Stimulated activated CD4-positive, alpha-beta T cell treated with anti-CD3 and anti-CD28 coated beads, Interleukin-12 subunit alpha, Interleukin-12 subunit beta, amount 100 ng/mL, for 4 hours (primary cell): ENCODE data around the gene RBM10.
A peak's percentile ranks its signal among the peaks of the same experiment; 100 is the strongest.

Source experiments
- DNase-seq: peaks from one replicate; pipeline ENCODE4 v3.0.0-alpha.2; 2020

Gene RBM10

GRCh38 chrX:47176101-47176740, 31.2 kb downstream of the RBM10 start:
- DNase-seq: no peak

DNA sequence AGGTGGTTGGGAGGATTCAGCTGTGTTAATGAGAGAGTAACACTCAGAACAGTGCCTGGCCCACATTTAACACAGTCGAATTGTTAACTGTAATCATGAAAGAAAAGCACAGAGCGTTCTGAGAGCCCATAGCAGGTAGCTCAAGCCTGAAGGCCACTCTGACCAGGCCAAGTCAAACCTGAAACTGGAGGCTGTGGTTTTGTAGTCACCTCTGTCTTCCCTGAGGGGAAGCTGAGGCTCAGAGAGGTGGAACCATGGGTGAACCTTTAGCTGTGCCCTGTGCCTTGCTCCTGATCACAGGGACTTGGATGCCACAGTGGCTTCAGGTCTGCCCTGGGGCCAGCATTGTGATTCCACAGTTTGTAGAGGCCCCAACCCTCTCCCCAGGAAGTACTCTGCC, 32.1 kb downstream of the RBM10 start:
- DNase-seq: no peak

GRCh38 chrX:47178337-47178736, 33.3 kb downstream of the RBM10 start:
- no peak for DNase-seq

DNA sequence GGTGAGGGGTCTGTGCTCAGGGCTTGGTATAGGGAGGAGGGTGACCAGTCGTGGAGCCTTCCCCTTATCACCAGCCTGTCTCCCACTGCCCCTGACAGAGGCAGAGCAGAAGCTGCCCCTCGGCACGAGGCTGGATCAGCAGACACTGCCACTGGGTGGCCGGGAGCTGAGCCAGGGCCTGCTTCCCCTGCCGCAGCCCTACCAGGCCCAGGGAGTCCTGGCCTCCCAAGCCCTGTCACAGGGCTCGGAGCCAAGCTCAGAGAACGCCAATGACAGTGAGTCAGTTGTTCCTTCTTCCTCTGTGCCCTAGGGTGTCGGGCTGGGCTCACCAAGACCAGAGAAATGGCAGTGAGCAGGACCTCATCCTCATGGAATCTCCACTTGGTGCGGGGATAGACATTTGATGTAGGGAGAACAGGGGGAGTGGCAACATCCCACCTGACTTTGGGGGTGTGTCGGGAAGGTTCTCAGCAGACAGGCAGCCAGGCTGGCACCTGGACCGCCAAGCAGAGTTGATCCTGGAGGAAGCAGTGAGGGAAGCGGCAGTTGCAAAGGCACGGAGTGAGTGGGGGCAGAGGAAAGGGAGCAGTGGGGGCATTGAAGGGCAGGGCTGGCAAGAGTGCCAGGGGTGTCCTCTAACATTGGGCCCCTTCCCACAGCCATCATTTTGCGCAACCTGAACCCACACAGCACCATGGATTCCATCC, 34.4 kb downstream of the RBM10 start:
- no peak for DNase-seq

DNA sequence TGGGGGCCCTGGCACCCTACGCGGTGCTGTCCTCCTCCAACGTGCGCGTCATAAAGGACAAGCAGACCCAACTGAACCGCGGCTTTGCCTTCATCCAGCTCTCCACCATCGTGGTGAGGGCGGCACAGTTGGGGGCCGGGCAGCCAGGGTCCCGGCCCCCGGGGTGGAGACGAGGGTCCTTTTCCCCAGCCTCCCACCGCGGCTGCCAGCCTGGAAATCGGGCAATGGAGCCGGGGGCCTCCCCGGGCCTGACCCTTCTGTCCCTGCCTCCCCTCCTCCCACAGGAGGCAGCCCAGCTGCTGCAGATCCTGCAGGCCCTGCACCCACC, 34.9 kb downstream of the RBM10 start:
- DNase-seq: no peak

GRCh38 chrX:47180346-47180745, 35.3 kb downstream of the RBM10 start:
- DNase-seq: no peak

- DNase-seq: no peak
Observed at GRCh38 chrX:47181301-47181700, 36.3 kb downstream of the RBM10 start.

- no peak for DNase-seq
Observed at GRCh38 chrX:47182106-47182700, 37.2 kb downstream of the RBM10 start.

DNA sequence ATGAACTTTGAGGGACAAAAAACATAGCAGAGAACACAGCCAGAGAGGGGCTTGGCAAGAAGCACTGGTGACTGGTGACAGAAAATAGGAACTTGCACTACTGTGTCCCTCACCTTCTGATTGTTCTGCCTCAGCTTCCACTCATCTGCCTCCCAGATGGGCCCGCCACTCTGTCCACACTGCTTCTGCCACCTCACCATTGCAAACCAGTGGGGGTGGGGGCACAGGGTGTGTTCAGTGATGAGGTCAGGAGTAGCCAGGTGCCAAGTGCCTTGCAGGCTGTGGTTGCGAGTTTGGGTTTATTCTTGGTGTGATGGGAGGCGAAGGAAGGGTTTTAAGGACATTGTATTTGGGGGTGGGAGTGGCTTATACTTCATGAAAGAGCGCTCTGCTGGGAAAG, 39.5 kb downstream of the RBM10 start:
- DNase-seq: no peak

DNA sequence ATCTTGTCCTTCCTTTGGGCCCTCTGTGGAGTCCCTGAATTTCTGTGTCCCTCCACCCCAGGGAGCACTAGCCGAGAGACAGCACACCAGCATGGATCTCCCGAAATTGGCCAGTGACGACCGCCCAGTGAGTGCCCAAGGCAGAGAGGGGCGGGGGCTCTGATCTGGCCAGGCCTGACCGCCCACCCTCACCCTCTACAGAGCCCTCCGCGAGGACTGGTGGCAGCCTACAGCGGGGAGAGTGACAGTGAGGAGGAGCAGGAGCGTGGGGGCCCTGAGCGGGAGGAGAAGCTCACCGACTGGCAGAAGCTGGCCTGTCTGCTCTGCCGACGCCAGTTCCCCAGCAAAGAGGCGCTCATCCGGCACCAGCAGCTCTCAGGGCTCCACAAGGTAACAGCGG, 40.2 kb downstream of the RBM10 start:
- no peak for DNase-seq

GRCh38 chrX:47186096-47186740, 41.2 kb downstream of the RBM10 start:
- DNase-seq: no peak

DNA sequence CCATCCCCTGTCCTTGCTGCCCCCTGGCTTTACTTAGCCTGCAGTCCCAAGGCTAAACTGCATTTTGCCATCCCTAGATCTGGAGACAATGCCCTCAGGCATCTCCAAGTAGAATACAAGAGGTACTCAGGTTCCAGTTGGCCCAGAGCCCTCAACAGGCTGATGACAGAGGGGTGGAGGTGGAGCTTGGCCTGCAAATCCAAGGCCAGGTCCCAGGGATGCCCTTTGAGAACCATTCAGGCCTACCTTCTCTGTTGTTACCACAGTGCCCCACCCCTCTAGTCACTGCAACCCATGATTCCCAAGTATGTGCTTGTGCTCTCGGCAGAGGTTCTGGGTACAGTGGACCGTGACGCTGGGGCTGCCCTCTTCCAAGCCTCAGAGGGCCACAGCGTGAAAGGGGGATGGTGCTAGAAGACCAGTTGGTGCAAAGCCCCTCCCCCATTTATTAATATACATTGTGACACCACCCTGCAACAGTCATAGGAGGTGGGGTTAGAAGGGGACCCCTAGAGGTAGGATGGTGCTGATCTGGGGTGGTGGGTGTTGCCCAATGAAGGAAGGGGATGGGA, 42.2 kb downstream of the RBM10 start:
- DNase-seq: no peak

DNA sequence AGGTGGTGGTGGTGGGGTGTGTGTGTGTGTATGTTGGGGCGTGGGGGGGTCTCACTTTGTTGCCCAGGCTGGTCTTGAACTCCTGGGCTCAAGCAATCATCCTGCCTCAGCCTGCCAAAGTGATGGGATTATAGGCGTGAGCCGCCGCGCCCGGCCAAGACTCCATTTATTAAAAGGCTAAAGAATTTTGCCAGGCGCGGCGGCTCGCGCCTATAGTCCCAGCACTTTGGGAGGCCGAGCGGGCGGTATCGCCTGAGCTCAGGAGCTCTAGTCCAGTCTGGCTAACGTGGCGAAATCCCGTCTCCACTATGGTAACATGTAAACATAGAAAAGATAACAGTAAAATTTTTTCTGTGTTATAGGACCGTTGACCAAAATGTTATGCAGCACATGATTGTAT, 44.9 kb downstream of the RBM10 start:
- no peak for DNase-seq

- DNase-seq: peak; percentile 72
Observed at GRCh38 chrX:47190445-47191269, 45.6 kb downstream of the RBM10 start.

DNA sequence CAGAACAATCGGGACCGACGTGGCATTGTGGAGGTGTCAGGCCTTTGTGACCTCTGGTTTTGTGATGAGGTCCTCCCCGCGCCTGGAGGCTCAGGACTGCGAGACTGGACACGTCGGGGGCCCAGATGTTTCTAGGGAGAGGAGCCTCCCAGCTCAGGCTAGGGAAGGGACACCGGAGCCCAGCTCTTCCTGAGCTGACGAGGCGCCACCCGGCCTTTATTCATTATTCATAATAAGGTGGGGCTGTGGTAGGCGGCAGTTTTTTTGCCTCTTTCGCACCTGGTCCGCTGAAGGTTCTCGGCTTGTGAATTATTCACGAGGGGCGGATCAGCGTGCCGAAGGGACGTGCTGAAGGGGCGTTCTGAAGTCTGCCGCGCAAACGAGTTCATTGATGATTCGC, 46.3 kb downstream of the RBM10 start:
- DNase-seq: peak; percentile 47

GRCh38 chrX:47191806-47192401, 46.9 kb downstream of the RBM10 start:
- no peak for DNase-seq

GRCh38 chrX:47193475-47194193, 48.6 kb downstream of the RBM10 start, which contains the start of gene UBA1:
TSS of gene UBA1 (plus strand) at chrX:47193829. CDS start at chrX:47198803, 4,974 bp downstream.
- DNase-seq: peak; percentile 81

DNA sequence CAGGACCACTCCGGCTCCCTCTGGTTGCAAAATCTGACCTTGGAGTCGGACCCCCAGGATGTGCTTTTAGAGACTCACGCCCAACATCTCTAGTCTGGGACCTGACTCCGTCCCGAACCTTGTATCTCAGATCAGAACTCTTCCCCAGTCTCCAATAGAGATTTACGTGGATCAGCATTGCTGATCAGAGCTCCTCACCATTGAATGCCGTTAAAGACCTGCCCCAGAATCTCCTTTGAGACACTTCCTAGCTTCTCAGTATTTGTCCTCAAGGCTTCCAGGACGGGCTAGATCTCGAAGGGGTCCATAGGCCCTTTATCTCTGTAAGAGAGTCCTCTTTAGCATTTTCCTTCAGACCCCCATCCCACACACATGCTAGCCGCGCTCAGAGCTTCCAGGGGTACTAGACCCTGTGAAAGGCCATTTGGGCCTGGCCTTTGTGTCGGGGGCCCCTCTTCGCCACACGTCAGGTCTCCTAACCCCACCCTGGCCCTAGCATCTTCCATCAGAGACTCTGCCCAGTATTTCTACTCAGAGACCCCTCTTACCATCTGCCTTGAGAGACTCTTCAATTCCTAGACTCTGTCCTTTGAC, 49.3 kb downstream of the RBM10 start:
- no peak for DNase-seq

DNA sequence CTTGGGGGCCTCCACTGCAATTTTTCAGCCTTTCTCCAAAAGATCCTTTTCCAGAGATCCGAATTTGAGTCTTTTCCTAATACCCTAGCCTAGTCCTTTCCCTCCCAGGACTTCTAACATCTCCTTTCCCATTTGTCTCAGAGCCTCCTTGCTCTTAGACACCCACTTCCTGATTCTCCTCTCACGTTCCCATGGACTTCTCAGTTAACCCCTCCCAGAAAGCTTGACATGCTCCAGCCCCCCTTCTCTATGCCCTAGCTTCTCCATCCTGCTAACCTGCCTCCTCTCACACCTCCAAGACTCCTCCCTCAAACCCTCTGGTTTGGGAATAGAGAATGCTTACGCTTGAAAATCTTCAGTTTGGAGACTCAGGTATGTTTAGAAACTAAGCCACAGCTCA, 51.1 kb downstream of the RBM10 start:
- DNase-seq: no peak

- DNase-seq: no peak
Observed at GRCh38 chrX:47197526-47197925, 52.5 kb downstream of the RBM10 start.

GRCh38 chrX:47198026-47198686, 53.1 kb downstream of the RBM10 start:
- no peak for DNase-seq
